GM19397 (cell line): ENCODE results near the gene KCNMA1.

Experiments used
- ATAC-seq: cut with Tn5 transposase; IDR thresholded peaks from one replicate; pipeline ENCODE4 v1.9.1; 2021; ENCODE audit warnings: mild to moderate bottlenecking, moderate library complexity; ENCODE audit not compliant: unreplicated experiment

Gene KCNMA1

GRCh38 chr10:77041636-77042258 is 595.9 kb downstream of the KCNMA1 start:
- ATAC-seq: no peak

GRCh38 chr10:77038407-77038806 is 599.2 kb downstream of the KCNMA1 start:
- ATAC-seq: no peak

- no peak for ATAC-seq
Measured at GRCh38 chr10:77037735-77038403, 599.7 kb downstream of the KCNMA1 start.

- ATAC-seq: no peak
Measured at GRCh38 chr10:77036993-77037734, 600.4 kb downstream of the KCNMA1 start.

- no peak for ATAC-seq
Measured at GRCh38 chr10:77036276-77036675, 601.3 kb downstream of the KCNMA1 start.

GRCh38 chr10:77034795-77035194 is 602.8 kb downstream of the KCNMA1 start:
- ATAC-seq: no peak

GRCh38 chr10:77034240-77034639 is 603.4 kb downstream of the KCNMA1 start:
- no peak for ATAC-seq

- ATAC-seq: no peak
Measured at GRCh38 chr10:77032188-77032570, 605.4 kb downstream of the KCNMA1 start.

- no peak for ATAC-seq
Measured at GRCh38 chr10:77031531-77032187, 605.9 kb downstream of the KCNMA1 start.

- ATAC-seq: no peak
Measured at GRCh38 chr10:77030974-77031373, 606.6 kb downstream of the KCNMA1 start.

- ATAC-seq: no peak
Measured at GRCh38 chr10:77029777-77030717, 607.6 kb downstream of the KCNMA1 start.

- no peak for ATAC-seq
Measured at GRCh38 chr10:77028042-77028441, 609.6 kb downstream of the KCNMA1 start.

- peak; percentile 90 for ATAC-seq
Measured at GRCh38 chr10:77027576-77027975, 610.0 kb downstream of the KCNMA1 start.

GRCh38 chr10:77027141-77027540 is 610.5 kb downstream of the KCNMA1 start:
- ATAC-seq: peak; percentile 8

GRCh38 chr10:77026148-77026547 is 611.5 kb downstream of the KCNMA1 start:
- ATAC-seq: no peak

GRCh38 chr10:77024461-77024860 is 613.1 kb downstream of the KCNMA1 start:
- ATAC-seq: no peak

- ATAC-seq: no peak
Measured at GRCh38 chr10:77023396-77023795, 614.2 kb downstream of the KCNMA1 start.

GRCh38 chr10:77022671-77023070 is 614.9 kb downstream of the KCNMA1 start:
- no peak for ATAC-seq

- no peak for ATAC-seq
Measured at GRCh38 chr10:77021966-77022490, 615.6 kb downstream of the KCNMA1 start.

GRCh38 chr10:77020426-77021040 is 617.1 kb downstream of the KCNMA1 start:
- ATAC-seq: no peak
